HFF-Myc (cell line): Measurements from ENCODE around the gene HOPX.
"Not testable (repeated sequence)": the region's sequence is repeated elsewhere in the genome, so short reads cannot be mapped to it uniquely, and the experiment has no call there.

ENCODE experiments used
- DNase-seq: peaks from one replicate; pipeline ENCODE4 v3.0.0-alpha.2; 2011; ENCODE audit warnings: low read depth; ENCODE audit errors: extremely low read depth
- H3K4me3 ChIP-seq: replicated peaks from 2 replicates; pipeline ENCODE4 v1.5.1; 2011; ENCODE audit warnings: low read depth, mild to moderate bottlenecking, control low read depth, low read length
- CTCF ChIP-seq: IDR thresholded peaks from 2 replicates; pipeline ENCODE4 v1.5.1; 2012; ENCODE audit warnings: mild to moderate bottlenecking, low read depth, low read length, control low read depth; ENCODE audit errors: missing control alignments

HOPX gene

GRCh38 chr4:56607926-56608325, 73.2 kb downstream of the HOPX start:
- DNase-seq: no peak
- no peak for TF ChIP-seq CTCF
- H3K4me3 ChIP-seq: no peak overlapping the region

GRCh38 chr4:56606385-56606784, 74.7 kb downstream of the HOPX start:
- no peak for TF ChIP-seq CTCF
- no peak overlapping the region for H3K4me3 ChIP-seq
- DNase-seq: no peak

- not testable (repeated sequence) for H3K4me3 ChIP-seq, DNase-seq
Observed at GRCh38 chr4:56605464-56605863, 75.6 kb downstream of the HOPX start.

DNA sequence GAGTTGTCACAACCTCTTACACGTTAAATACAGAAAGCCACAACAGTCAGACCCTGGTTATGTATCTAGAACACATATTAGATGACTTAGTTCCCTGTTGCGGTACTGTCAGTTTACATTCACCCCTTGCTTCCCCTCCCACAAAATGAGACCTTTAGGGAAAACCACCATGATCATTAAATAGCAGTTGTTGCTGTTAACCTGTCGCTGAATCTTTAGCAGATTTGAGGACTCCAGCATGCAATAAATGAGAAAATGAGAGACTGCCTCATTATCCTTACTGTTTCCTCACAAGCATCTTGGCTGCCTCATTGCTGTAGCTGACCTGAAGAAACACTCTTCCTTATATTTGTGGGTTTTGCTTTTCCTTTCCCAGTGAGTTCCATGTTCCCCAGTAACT, 77.8 kb downstream of the HOPX start:
- no peak for DNase-seq
- no peak for TF ChIP-seq CTCF

More for the DNA sequence above, 77.8 kb downstream of the HOPX start:
- no peak overlapping the region for H3K4me3 ChIP-seq
